ENCODE results near the gene GPR162.
A peak's percentile ranks its signal among the peaks of the same experiment; 100 is the strongest.

GPR162 gene

GRCh38 chr12:6774499-6775062, 47.0 kb upstream of the GPR162 start:
- no peak for DNase-seq (ENCODE audit: low read depth, low spot score)
- no peak for TF ChIP-seq CTCF (IDR thresholded peaks at IDR 0.05; ENCODE audit: insufficient read depth, low read length, missing control alignments)
- H3K4me3 ChIP-seq (ENCODE audit: low read depth, low read length) = no peak overlapping the region
- POLR2A ChIA-PET = interaction anchor here (1.0 kb wide), 2 partner anchors 9 to 22 kb away, joined by 3 read pairs; partner anchors contain the start of genes MLF2 and PTMS
- CTCF ChIA-PET = interaction anchor here (0.9 to 12.1 kb wide), 8 partner anchors 6 to 217 kb away, joined by 3 to 272 read pairs (median 4); partner anchors contain the start of genes MLF2 and PTMS

- no peak for TF ChIP-seq CTCF (IDR thresholded peaks at IDR 0.05; ENCODE audit: insufficient read depth, low read length, missing control alignments)
- CTCF ChIA-PET = interaction anchor here (1.0 to 12.1 kb wide), 7 partner anchors 7 to 156 kb away, joined by 3 to 272 read pairs (median 5); partner anchors contain the start of genes MLF2 and PTMS
- H3K4me3 ChIP-seq (ENCODE audit: low read depth, low read length) = no peak overlapping the region
- no peak for DNase-seq (ENCODE audit: low read depth, low spot score)
- POLR2A ChIA-PET = interaction anchor here (1.0 kb wide), 1 partner anchor 10 kb away, joined by 3 read pairs; the partner anchor contains the start of gene PTMS
These were observed 46.1 kb upstream of the GPR162 start for GRCh38 chr12:6775185-6776174.

- ChIA-PET POLR2A (interaction anchor here (2.1 to 3.5 kb wide), 2 partner anchors 11 to 24 kb away, joined by 12 to 23 read pairs; partner anchors contain the start of genes MLF2 and PTMS), CTCF (interaction anchor here (0.6 to 12.1 kb wide), 7 partner anchors 9 to 157 kb away, joined by 3 to 272 read pairs (median 5); partner anchors contain the start of genes MLF2 and PTMS)
- no peak overlapping the region for H3K4me3 ChIP-seq (ENCODE audit: low read depth, low read length)
- TF ChIP-seq CTCF (IDR thresholded peaks at IDR 0.05; ENCODE audit: insufficient read depth, low read length, missing control alignments) = no peak
- DNase-seq (ENCODE audit: low read depth, low spot score) = no peak
These were observed 44.2 kb upstream of the GPR162 start for GRCh38 chr12:6777386-6777785.

GRCh38 chr12:6778217-6778573, 43.4 kb upstream of the GPR162 start:
- H3K4me3 ChIP-seq (ENCODE audit: low read depth, low read length) = peak overlapping the region; percentile 54
- DNase-seq (ENCODE audit: low read depth, low spot score) = no peak
- CTCF ChIA-PET = interaction anchor here (0.7 to 12.1 kb wide), 17 partner anchors 9 to 175 kb away, joined by 3 to 272 read pairs (median 6); partner anchors contain the start of genes GPR162, MLF2 and PTMS
- POLR2A ChIA-PET = interaction anchor here (1.0 to 3.5 kb wide), 3 partner anchors 12 to 89 kb away, joined by 6 to 23 read pairs (median 12); partner anchors contain the start of genes MLF2, PTMS and ZNF384
- TF ChIP-seq CTCF (IDR thresholded peaks at IDR 0.05; ENCODE audit: insufficient read depth, low read length, missing control alignments) = no peak

- ChIA-PET POLR2A (interaction anchor here (1.0 to 3.5 kb wide), 3 partner anchors 12 to 89 kb away, joined by 6 to 23 read pairs (median 12); partner anchors contain the start of genes MLF2, PTMS and ZNF384), CTCF (interaction anchor here (0.6 to 12.1 kb wide), 25 partner anchors 8 to 175 kb away, joined by 3 to 272 read pairs (median 5); partner anchors contain the start of genes GPR162, MLF2 and PTMS)
- TF ChIP-seq CTCF (IDR thresholded peaks at IDR 0.05; ENCODE audit: insufficient read depth, low read length, missing control alignments) = peak; percentile 98
- peak overlapping the region; percentile 54 for H3K4me3 ChIP-seq (ENCODE audit: low read depth, low read length)
- peak; percentile 53 for DNase-seq (ENCODE audit: low read depth, low spot score)
These were observed 42.8 kb upstream of the GPR162 start for GRCh38 chr12:6778574-6779550.
